K562 (cell line): ENCODE measurements around the gene TTC28. TPM values are rescaled to one million over a fixed set of nuclear protein-coding genes. Genes with fewer than 3 reads are reported as not detected.

ENCODE experiments used
- FUS ChIP-seq: fragments of 200-400 bp; formaldehyde crosslinking; optimal IDR thresholded peaks from 2 replicates; pipeline ENCODE3; 2017; ENCODE audit warnings: low read depth, low read length
- ZNF586 ChIP-seq: fragments of 450-650 bp; formaldehyde crosslinking; conservative IDR thresholded peaks from 2 replicates; pipeline ENCODE4 v1.4.0; 2020; ENCODE audit warnings: mild to moderate bottlenecking, moderate library complexity
- polyA plus RNA-seq, 8 experiments: library from polyadenylated mRNA; depleted of rRNA in 4 of 8; stranded (reverse) in 5 of 8; unstranded in 3 of 8; fragments of >200 nt; fragmentation: Nextera tagmentation in 2 of 8; fragmentation: Illumina TruSeq in 1 of 8; extraction: Ambion mirVana in 2 of 8; extraction: Trizol in 1 of 8; gene quantifications; 2 replicates each; pipeline versions ENCODE4 v1.2.1 to v1.2.3, GENCODE V29; 2011 to 2014; ENCODE audit warnings: inconsistent platforms in 1 of 8, missing spikeins in 1 of 8
- total RNA-seq, 7 experiments: library from RNA; depleted of rRNA in 6 of 7; stranded (reverse); fragments of >200 nt in 6 of 7; fragmentation: Illumina TruSeq in 2 of 7; extraction: Trizol in 2 of 7; gene quantifications; 2 replicates each; pipeline versions ENCODE4 v1.2.1 to v1.2.3, GENCODE V29; 2011 to 2021; ENCODE audit warnings: low replicate concordance in 1 of 7
- TF ChIP-seq, protein P1 (sequence below): fragments of 450-650 bp; IDR thresholded peaks from 2 replicates; pipeline ENCODE4 v1.6.1; 2016; ENCODE audit warnings: low read depth

Gene TTC28
- total and polyA plus RNA-seq, 9 of the 15 experiments (the other 6 are each of a cell fraction or from before 2014, with no cell fraction given) = 0.22 to 10.7 (median 3.1) TPM

DNA sequence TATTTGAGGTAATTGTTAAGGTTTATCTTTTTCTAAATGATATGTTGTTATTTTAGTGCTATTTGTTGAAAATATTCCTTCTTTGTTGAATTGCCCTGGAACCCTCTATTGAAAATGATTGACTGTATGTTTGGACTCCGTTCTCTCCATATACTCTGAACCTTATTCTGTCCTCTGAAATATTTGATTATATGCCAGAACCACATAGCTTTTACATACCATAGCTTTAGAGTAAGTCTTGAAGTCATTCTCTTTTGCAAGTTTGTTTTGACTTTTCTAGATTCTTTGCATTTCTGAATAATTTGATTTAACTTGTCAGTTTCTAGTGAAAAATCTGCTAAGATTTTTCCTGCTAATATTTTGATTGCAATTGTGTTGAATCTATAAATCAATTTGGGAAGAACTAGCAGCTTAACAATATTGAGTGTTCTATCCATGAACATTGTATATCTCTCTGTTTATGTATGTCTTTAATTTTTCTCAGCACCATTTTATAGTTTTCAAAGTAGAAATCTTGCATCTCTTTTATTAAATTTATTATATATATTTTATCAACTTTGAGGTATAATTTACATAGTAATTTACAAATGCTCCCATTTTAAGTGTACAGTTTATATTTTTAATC is 708.9 kb downstream of the TTC28 start (continued):
- TF ChIP-seq, protein P1, sequence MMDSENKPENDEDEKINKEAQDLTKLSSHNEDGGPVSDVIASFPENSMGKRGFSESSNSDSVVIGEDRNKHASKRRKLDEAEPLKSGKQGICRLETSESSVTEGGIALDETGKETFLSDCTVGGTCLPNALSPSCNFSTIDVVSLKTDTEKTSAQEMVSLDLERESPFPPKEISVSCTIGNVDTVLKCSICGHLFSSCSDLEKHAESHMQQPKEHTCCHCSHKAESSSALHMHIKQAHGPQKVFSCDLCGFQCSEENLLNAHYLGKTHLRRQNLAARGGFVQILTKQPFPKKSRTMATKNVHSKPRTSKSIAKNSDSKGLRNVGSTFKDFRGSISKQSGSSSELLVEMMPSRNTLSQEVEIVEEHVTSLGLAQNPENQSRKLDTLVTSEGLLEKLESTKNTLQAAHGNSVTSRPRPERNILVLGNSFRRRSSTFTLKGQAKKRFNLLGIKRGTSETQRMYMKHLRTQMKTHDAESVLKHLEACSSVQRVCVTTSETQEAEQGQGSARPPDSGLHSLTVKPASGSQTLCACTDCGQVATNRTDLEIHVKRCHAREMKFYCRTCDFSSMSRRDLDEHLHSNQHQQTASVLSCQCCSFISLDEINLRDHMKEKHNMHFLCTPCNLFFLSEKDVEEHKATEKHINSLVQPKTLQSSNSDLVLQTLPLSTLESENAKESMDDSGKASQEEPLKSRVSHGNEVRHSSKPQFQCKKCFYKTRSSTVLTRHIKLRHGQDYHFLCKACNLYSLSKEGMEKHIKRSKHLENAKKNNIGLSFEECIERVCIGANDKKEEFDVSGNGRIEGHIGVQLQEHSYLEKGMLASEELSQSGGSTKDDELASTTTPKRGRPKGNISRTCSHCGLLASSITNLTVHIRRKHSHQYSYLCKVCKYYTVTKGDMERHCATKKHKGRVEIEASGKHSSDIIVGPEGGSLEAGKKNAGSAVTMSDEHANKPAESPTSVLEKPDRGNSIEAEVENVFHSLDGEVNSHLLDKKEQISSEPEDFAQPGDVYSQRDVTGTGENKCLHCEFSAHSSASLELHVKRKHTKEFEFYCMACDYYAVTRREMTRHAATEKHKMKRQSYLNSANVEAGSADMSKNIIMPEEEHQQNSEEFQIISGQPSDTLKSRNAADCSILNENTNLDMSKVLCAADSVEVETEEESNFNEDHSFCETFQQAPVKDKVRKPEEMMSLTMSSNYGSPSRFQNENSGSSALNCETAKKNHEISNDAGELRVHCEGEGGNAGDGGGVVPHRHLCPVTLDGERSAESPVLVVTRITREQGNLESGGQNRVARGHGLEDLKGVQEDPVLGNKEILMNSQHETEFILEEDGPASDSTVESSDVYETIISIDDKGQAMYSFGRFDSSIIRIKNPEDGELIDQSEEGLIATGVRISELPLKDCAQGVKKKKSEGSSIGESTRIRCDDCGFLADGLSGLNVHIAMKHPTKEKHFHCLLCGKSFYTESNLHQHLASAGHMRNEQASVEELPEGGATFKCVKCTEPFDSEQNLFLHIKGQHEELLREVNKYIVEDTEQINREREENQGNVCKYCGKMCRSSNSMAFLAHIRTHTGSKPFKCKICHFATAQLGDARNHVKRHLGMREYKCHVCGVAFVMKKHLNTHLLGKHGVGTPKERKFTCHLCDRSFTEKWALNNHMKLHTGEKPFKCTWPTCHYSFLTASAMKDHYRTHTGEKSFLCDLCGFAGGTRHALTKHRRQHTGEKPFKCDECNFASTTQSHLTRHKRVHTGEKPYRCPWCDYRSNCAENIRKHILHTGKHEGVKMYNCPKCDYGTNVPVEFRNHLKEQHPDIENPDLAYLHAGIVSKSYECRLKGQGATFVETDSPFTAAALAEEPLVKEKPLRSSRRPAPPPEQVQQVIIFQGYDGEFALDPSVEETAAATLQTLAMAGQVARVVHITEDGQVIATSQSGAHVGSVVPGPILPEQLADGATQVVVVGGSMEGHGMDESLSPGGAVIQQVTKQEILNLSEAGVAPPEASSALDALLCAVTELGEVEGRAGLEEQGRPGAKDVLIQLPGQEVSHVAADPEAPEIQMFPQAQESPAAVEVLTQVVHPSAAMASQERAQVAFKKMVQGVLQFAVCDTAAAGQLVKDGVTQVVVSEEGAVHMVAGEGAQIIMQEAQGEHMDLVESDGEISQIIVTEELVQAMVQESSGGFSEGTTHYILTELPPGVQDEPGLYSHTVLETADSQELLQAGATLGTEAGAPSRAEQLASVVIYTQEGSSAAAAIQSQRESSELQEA = no peak
- TF ChIP-seq FUS = no peak
- TF ChIP-seq ZNF586 = no peak
